A549 (cell line): ENCODE results near the gene FXN. TPM values are rescaled to one million over a fixed set of nuclear protein-coding genes. Genes with fewer than 3 reads are reported as not detected.

Experiments
- ATAC-seq, 2 experiments: fragments of 200-7000 bp in 1 of 2; fragments of >200 bp in 1 of 2; cut with Nextera tagmentation in 1 of 2; cut with Tn5 transposase in 1 of 2; 3 replicates each; pipeline versions ENCODE4 v1.8.0 to v1.9.1; 2018 to 2020; ENCODE audit warnings: mild to moderate bottlenecking in 1 of 2, moderate library complexity in 1 of 2
- CTCF ChIA-PET: fragments of 300-600 bp; sonication (Branson Sonifier 250); formaldehyde crosslinking; extraction: SDS; loops from one replicate; lab custom pipeline; 2021; ENCODE audit warnings: antibody characterized with exemption, inconsistent platforms; lab: Yijun Ruan, JAX
- POLR2A ChIA-PET: fragments of 350-600 bp; formaldehyde crosslinking; extraction: SDS; loops from one replicate; lab custom pipeline; 2021; ENCODE audit warnings: antibody characterized with exemption, inconsistent platforms; lab: Yijun Ruan, JAX
- DNase-seq, 2 experiments: peaks; one replicate each; pipeline versions ENCODE4 v3.0.0 to v3.0.0-alpha.2; 2011 to 2016; ENCODE audit warnings: low read depth in 1 of 2, low spot score in 1 of 2
- FAIRE-seq: peaks from 2 replicates; lab custom pipeline; 2011; peaks lifted over from hg19 to GRCh38; lab: Jason Lieb, UNC
- H3K27ac ChIP-seq, 2 experiments: fragments of >200 bp; sonication (Bioruptor Twin); formaldehyde crosslinking; 3 replicates each; pipeline ENCODE4 v1.5.1; 2016 to 2017
- H3K4me1 ChIP-seq: fragments of >200 bp; sonication (Bioruptor Twin); formaldehyde crosslinking; 3 replicates; pipeline ENCODE4 v1.6.1; 2016
- H3K4me2 ChIP-seq: fragments of >200 bp; sonication (Bioruptor Twin); formaldehyde crosslinking; 3 replicates; pipeline ENCODE4 v1.6.1; 2016
- H3K4me3 ChIP-seq: fragments of >200 bp; sonication (Bioruptor Twin); formaldehyde crosslinking; 3 replicates; pipeline ENCODE4 v1.5.1; 2016
- H3K9me3 ChIP-seq: fragments of >200 bp; sonication (Bioruptor Twin); formaldehyde crosslinking; 3 replicates; pipeline ENCODE4 v1.6.1; 2016
- BHLHE40 ChIP-seq: IDR thresholded peaks from 2 replicates; pipeline ENCODE4 v1.6.1; 2012; ENCODE audit warnings: low read depth, low read length, inconsistent platforms
- CBX2 ChIP-seq: fragments of 200-600 bp; sonication (generic); IDR thresholded peaks from 2 replicates; pipeline ENCODE4 v1.6.1; 2016; ENCODE audit warnings: low read depth, mild to moderate bottlenecking, borderline replicate concordance
- CBX8 ChIP-seq: fragments of 200-600 bp; sonication (generic); IDR thresholded peaks from 2 replicates; pipeline ENCODE4 v1.6.1; 2016
- CEBPB ChIP-seq, 2 experiments: fragments of >200 bp in 1 of 2; sonication (Bioruptor Twin) in 1 of 2; formaldehyde crosslinking in 1 of 2; IDR thresholded peaks; 2 replicates each; pipeline ENCODE4 v1.6.1; 2012 to 2016
- CHD4 ChIP-seq: fragments of 200-600 bp; sonication (generic); IDR thresholded peaks from 2 replicates; pipeline ENCODE4 v1.6.1; 2016; ENCODE audit warnings: antibody characterized with exemption, mild to moderate bottlenecking, borderline replicate concordance
- EHF ChIP-seq: fragments of 250-450 bp; sonication (Bioruptor Pico); IDR thresholded peaks from 2 replicates; pipeline ENCODE4 v1.5.0; 2020; ENCODE audit warnings: mild to moderate bottlenecking
- FOSL2 ChIP-seq, 2 experiments: fragments of 450-650 bp in 1 of 2; fragments of >200 bp in 1 of 2; sonication (Bioruptor Twin) in 1 of 2; formaldehyde crosslinking; IDR thresholded peaks; 2 replicates each; pipeline versions ENCODE4 v1.5.0 to v1.6.1; 2016 to 2020; ENCODE audit warnings: mild to moderate bottlenecking in 1 of 2, moderate library complexity in 1 of 2
- FOXS1 ChIP-seq: fragments of 250-450 bp; sonication (Bioruptor Pico); IDR thresholded peaks from 2 replicates; pipeline ENCODE4 v1.5.0; 2020; ENCODE audit warnings: mild to moderate bottlenecking, moderate library complexity
- GATA3 ChIP-seq: IDR thresholded peaks from 2 replicates; pipeline ENCODE4 v1.6.1; 2012; ENCODE audit warnings: borderline replicate concordance
- HDAC2 ChIP-seq: fragments of 200-600 bp; sonication (generic); IDR thresholded peaks from 2 replicates; pipeline ENCODE4 v1.6.1; 2016
- HEYL ChIP-seq: fragments of 250-450 bp; sonication (Bioruptor Pico); IDR thresholded peaks from 2 replicates; pipeline ENCODE4 v1.8.0; 2021; ENCODE audit warnings: mild to moderate bottlenecking, moderate library complexity
- HOXA7 ChIP-seq: fragments of 250-450 bp; sonication (Bioruptor Pico); IDR thresholded peaks from 2 replicates; pipeline ENCODE4 v1.5.0; 2020; ENCODE audit warnings: mild to moderate bottlenecking, moderate library complexity
- MAFK ChIP-seq: fragments of 450-650 bp; IDR thresholded peaks from 2 replicates; pipeline ENCODE4 v1.6.1; 2014; ENCODE audit not compliant: partially characterized antibody
- MAZ ChIP-seq: fragments of 150-350 bp; IDR thresholded peaks from 2 replicates; pipeline ENCODE4 v1.6.1; 2014; ENCODE audit warnings: antibody characterized with exemption, low read depth, low read length, borderline replicate concordance
- NPAS2 ChIP-seq: fragments of 250-450 bp; sonication (Bioruptor Pico); IDR thresholded peaks from 2 replicates; pipeline ENCODE4 v1.8.0; 2022; ENCODE audit warnings: mild to moderate bottlenecking, moderate library complexity, borderline replicate concordance
- NR3C1 ChIP-seq: fragments of >200 bp; sonication (Bioruptor Twin); formaldehyde crosslinking; IDR thresholded peaks from 3 replicates; pipeline ENCODE4 v1.6.1; 2017
- PHF8 ChIP-seq: fragments of 200-600 bp; sonication (generic); IDR thresholded peaks from 2 replicates; pipeline ENCODE4 v1.6.1; 2016; ENCODE audit warnings: low read depth, mild to moderate bottlenecking, antibody characterized with exemption, moderate library complexity, borderline replicate concordance
- POLR2A ChIP-seq: IDR thresholded peaks from 2 replicates; pipeline ENCODE4 v1.6.1; 2012; ENCODE audit warnings: mild to moderate bottlenecking, low read length
- RFX5 ChIP-seq: fragments of 450-650 bp; IDR thresholded peaks from 2 replicates; pipeline ENCODE4 v1.7.1; 2014; ENCODE audit warnings: antibody characterized with exemption, mild to moderate bottlenecking, moderate library complexity
- SMC3 ChIP-seq: fragments of >200 bp; sonication (Bioruptor Twin); formaldehyde crosslinking; IDR thresholded peaks from 3 replicates; pipeline ENCODE4 v1.6.1; 2018; ENCODE audit warnings: inconsistent platforms
- TFCP2L1 ChIP-seq: fragments of 250-450 bp; sonication (Bioruptor Pico); IDR thresholded peaks from 2 replicates; pipeline ENCODE4 v1.5.0; 2021; ENCODE audit warnings: mild to moderate bottlenecking
- ZC3H11A ChIP-seq: fragments of 450-650 bp; IDR thresholded peaks from 2 replicates; pipeline ENCODE4 v1.6.1; 2014; ENCODE audit warnings: antibody characterized with exemption, mild to moderate bottlenecking
- ZSCAN20 ChIP-seq: fragments of 250-450 bp; sonication (Bioruptor Pico); IDR thresholded peaks from 2 replicates; pipeline ENCODE4 v1.8.0; 2022; ENCODE audit warnings: mild to moderate bottlenecking, moderate library complexity
- WGBS: methylation state at CpG from one replicate; pipeline ENCODE4 v1.1.6; 2017; ENCODE audit errors: missing lambda C conversion rate; 5-methylcytosine and 5-hydroxymethylcytosine counted together
- polyA plus RNA-seq, 4 experiments: library from polyadenylated mRNA; depleted of rRNA in 3 of 4; stranded (reverse); fragments of >200 nt; fragmentation: RNase III in 1 of 4; extraction: RNeasy Plus Mini Kit Qiagen cat#74134 plus additional on column Dnase treatment in 1 of 4; gene quantifications; 2 replicates in 3 of 4; 3 replicates in 1 of 4; pipeline ENCODE4 v1.2.3, GENCODE V29; 2011 to 2017
- TF ChIP-seq, protein P1 (sequence below): IDR thresholded peaks from 2 replicates; pipeline ENCODE4 v1.6.1; 2012
- TF ChIP-seq, protein P2 (sequence below): fragments of 200-600 bp; sonication (generic); IDR thresholded peaks from 2 replicates; pipeline ENCODE4 v1.6.1; 2016; ENCODE audit warnings: antibody characterized with exemption, mild to moderate bottlenecking, moderate library complexity
- TF ChIP-seq, protein P3 (sequence below): fragments of >200 bp; sonication (Bioruptor Twin); formaldehyde crosslinking; IDR thresholded peaks from 2 replicates; pipeline ENCODE4 v1.6.1; 2016
- TF ChIP-seq, protein P4 (sequence below): IDR thresholded peaks from 2 replicates; pipeline ENCODE4 v1.6.1; 2012

FXN gene
- polyA plus RNA-seq, 2 of the 4 experiments (the other 2 are of a cell fraction) = 22.5 to 26.0 TPM

DNA sequence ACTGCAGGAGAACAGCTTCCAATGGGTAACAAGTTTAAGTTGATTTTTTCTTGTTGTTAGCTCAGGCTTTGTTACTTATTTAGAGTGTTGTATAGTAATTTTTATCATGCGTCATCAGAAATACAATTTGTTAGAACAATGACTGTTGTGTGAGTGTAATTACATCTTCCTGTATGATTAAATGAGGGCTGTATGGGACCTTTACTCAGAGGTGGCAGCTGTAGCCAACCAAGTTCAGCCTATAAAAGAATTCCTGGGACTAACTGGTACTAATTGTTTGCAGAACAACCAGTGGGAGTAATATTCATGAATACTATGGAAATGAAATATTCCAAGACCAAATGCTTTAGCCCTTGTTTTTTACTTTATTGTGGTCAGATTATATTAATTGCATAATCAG lies 107.7 kb downstream of the FXN start:
- WGBS = 96% methylated on average over 1 of the region's 1 CpG
- ChIA-PET CTCF (interaction anchor here (0.9 to 1.2 kb wide), 3 partner anchors 11 to 36 kb away, joined by 3 to 4 read pairs (median 3); no protein-coding TSS in a partner anchor), POLR2A (no interaction called here)
- ATAC-seq (no peak), FAIRE-seq (no peak), DNase-seq (no peak)
- H3K9me3 ChIP-seq = no peaks in the 10 kb centered on the region
- H3K4me1 ChIP-seq = no peaks in the 10 kb centered on the region
- H3K4me2 ChIP-seq = no peak overlapping the region
- TF ChIP-seq, protein P1, sequence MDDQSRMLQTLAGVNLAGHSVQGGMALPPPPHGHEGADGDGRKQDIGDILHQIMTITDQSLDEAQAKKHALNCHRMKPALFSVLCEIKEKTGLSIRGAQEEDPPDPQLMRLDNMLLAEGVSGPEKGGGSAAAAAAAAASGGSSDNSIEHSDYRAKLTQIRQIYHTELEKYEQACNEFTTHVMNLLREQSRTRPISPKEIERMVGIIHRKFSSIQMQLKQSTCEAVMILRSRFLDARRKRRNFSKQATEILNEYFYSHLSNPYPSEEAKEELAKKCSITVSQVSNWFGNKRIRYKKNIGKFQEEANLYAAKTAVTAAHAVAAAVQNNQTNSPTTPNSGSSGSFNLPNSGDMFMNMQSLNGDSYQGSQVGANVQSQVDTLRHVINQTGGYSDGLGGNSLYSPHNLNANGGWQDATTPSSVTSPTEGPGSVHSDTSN = no peak
- TF ChIP-seq CBX2 (no peak), FOXS1 (CRISPR knock-in tag) (no peak), HOXA7 (CRISPR knock-in tag) (no peak), SMC3 (no peak), CHD4 (no peak), NPAS2 (CRISPR knock-in tag) (no peak), HDAC2 (no peak), TFCP2L1 (CRISPR knock-in tag) (no peak), ZSCAN20 (no peak), EHF (CRISPR knock-in tag) (no peak), ZC3H11A (no peak), CEBPB (IDR thresholded peaks at IDR 0.05) (no peak), HEYL (no peak)
- TF ChIP-seq, protein P2, sequence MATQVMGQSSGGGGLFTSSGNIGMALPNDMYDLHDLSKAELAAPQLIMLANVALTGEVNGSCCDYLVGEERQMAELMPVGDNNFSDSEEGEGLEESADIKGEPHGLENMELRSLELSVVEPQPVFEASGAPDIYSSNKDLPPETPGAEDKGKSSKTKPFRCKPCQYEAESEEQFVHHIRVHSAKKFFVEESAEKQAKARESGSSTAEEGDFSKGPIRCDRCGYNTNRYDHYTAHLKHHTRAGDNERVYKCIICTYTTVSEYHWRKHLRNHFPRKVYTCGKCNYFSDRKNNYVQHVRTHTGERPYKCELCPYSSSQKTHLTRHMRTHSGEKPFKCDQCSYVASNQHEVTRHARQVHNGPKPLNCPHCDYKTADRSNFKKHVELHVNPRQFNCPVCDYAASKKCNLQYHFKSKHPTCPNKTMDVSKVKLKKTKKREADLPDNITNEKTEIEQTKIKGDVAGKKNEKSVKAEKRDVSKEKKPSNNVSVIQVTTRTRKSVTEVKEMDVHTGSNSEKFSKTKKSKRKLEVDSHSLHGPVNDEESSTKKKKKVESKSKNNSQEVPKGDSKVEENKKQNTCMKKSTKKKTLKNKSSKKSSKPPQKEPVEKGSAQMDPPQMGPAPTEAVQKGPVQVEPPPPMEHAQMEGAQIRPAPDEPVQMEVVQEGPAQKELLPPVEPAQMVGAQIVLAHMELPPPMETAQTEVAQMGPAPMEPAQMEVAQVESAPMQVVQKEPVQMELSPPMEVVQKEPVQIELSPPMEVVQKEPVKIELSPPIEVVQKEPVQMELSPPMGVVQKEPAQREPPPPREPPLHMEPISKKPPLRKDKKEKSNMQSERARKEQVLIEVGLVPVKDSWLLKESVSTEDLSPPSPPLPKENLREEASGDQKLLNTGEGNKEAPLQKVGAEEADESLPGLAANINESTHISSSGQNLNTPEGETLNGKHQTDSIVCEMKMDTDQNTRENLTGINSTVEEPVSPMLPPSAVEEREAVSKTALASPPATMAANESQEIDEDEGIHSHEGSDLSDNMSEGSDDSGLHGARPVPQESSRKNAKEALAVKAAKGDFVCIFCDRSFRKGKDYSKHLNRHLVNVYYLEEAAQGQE = no peak
- no peak overlapping the region for H3K4me3 ChIP-seq
- no peak overlapping the region for H3K27ac ChIP-seq

DNA sequence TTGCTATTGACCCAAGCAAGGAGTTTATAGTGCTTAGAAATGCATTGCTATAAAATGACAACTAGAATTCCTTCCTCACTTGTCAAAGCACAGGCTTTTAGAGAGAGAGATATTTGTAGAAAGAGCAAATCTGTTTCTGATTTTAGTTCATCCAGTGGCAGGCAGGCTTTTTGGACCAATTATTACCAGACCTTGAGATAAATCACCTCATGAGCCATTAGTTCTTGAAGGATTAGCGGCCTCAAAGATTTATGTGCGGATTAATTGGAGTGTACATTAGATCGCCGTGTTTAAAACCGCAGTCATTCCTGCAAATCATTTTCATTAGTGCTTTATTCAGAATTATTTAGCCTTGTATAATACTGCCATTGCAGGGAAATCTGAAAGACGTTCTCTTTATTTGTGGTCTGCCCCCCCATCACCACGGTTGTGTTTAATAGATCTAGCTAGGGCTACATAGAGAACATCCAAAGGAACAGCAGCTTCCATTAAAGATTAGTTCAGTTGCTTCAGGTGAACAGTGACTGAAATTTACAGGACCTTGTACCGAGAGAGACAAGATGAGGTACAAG lies 109.7 kb downstream of the FXN start:
- ATAC-seq = no peak
- FAIRE-seq = no peak
- H3K4me2 ChIP-seq = no peak overlapping the region
- no peaks in the 10 kb centered on the region for H3K4me1 ChIP-seq
- no peak overlapping the region for H3K4me3 ChIP-seq
- DNase-seq = no peak
- no peaks in the 10 kb centered on the region for H3K9me3 ChIP-seq
- POLR2A ChIA-PET = no interaction called here
- H3K27ac ChIP-seq = no peak overlapping the region
- CTCF ChIA-PET = interaction anchor here (2.4 kb wide), 1 partner anchor 48 kb away, joined by 6 read pairs; no protein-coding TSS in a partner anchor
- WGBS = 85% methylated on average over 8 of the region's 8 CpGs
- no peak for TF ChIP-seq ZC3H11A
- TF ChIP-seq RFX5 = no peak
- TF ChIP-seq FOXS1 (CRISPR knock-in tag) = no peak
- no peak for TF ChIP-seq HEYL
- TF ChIP-seq BHLHE40 = no peak

DNA sequence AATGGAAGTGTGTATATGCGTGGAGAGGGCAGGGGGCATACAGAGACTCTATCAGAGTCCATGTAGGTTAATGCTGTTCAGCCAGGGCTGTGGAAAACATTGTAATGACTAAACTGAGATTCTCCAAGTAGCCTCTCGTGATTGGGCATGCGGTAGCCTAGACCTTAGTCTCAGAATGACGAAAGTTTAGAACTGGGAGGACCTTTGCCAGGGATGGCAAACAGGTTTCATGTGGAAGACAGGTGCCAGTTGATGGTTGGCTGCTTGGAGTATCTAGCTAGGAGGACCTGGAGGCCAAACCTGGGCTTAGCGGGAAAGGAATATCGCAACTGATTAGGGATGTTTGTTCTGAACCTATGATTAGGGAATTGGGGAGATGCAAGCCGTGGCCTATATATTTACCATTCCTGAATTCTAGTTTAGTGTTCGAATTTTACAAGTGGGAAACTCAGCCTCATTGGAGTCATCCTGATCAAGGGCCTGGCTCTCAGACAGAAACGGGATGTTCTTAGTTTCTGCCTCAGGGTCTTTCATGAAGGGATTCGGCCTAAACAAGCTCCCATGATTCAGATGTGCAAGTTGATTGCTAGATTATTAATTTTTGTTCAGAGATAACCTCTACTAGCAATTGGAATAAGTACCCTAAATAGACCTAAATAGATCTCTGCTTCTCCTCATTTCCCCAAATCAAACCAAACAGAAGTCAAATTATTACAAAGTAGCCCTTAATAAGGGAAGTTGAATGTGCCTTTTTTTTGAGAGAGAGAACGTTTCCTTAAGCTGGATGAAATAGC lies 111.7 kb downstream of the FXN start:
- CTCF ChIA-PET = interaction anchor here (1.3 to 1.6 kb wide), 2 partner anchors 9 to 17 kb away, joined by 3 read pairs; no protein-coding TSS in a partner anchor

More for the DNA sequence above, 111.7 kb downstream of the FXN start:
- DNase-seq = no peak
- Histone ChIP-seq H3K4me2 (no peak overlapping the region), H3K27ac (no peak overlapping the region), H3K4me3 (no peak overlapping the region), H3K9me3 (no peaks in the 10 kb centered on the region), H3K4me1 (no peaks in the 10 kb centered on the region)
- no peak for ATAC-seq
- FAIRE-seq = no peak
- POLR2A ChIA-PET = no interaction called here
- 75% methylated on average over 11 of the region's 11 CpGs for WGBS
- TF ChIP-seq CHD4 (no peak), NR3C1 (no peak), CBX2 (no peak), POLR2A (no peak), MAZ (no peak), BHLHE40 (no peak), FOSL2 (IDR thresholded peaks at IDR 0.05) (no peak), FOSL2 (CRISPR knock-in tag; IDR thresholded peaks at IDR 0.05) (no peak), PHF8 (no peak), MAFK (no peak), CBX8 (no peak), GATA3 (no peak)
- TF ChIP-seq, protein P3, sequence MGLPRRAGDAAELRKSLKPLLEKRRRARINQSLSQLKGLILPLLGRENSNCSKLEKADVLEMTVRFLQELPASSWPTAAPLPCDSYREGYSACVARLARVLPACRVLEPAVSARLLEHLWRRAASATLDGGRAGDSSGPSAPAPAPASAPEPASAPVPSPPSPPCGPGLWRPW = no peak
- TF ChIP-seq, protein P4, sequence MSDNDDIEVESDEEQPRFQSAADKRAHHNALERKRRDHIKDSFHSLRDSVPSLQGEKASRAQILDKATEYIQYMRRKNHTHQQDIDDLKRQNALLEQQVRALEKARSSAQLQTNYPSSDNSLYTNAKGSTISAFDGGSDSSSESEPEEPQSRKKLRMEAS = no peak
